Progenitor cell of endocrine pancreas (in vitro differentiated cells): ENCODE data around the gene SLC35E2B. TPM values are rescaled to one million over a fixed set of nuclear protein-coding genes. Genes with fewer than 3 reads are reported as not detected.
"Not testable (repeated sequence)": the region's sequence is repeated elsewhere in the genome, so short reads cannot be mapped to it uniquely, and the experiment has no call there.

ENCODE experiments used
- DNase-seq: peaks from one replicate; pipeline ENCODE4 v3.0.0; 2021; ENCODE audit warnings: low spot score; ENCODE audit not compliant: unreplicated experiment
- H3K27ac Mint-ChIP-seq: 2 replicates; pipeline ENCODE4 v1.8.0; 2021; ENCODE audit warnings: mild to moderate bottlenecking, moderate library complexity, mixed read lengths
- H3K27me3 Mint-ChIP-seq: 2 replicates; pipeline ENCODE4 v1.8.0; 2021; ENCODE audit warnings: mixed read lengths
- H3K36me3 Mint-ChIP-seq: 2 replicates; pipeline ENCODE4 v1.8.0; 2022; ENCODE audit warnings: mixed read lengths; ENCODE audit not compliant: insufficient read depth
- H3K4me1 Mint-ChIP-seq: 2 replicates; pipeline ENCODE4 v1.8.0; 2021; ENCODE audit warnings: low read depth, mixed read lengths
- H3K4me3 Mint-ChIP-seq: 2 replicates; pipeline ENCODE4 v1.8.0; 2021; ENCODE audit warnings: low read depth, mild to moderate bottlenecking, moderate library complexity, mixed read lengths
- H3K9me3 Mint-ChIP-seq: 2 replicates; pipeline ENCODE4 v1.8.0; 2021; ENCODE audit warnings: low read depth, mixed read lengths
- CTCF ChIP-seq: fragments of 200-600 bp; sonication (generic); IDR thresholded peaks from one replicate; pipeline ENCODE4 v1.5.0; 2021; ENCODE audit warnings: antibody characterized with exemption, mild to moderate bottlenecking; ENCODE audit not compliant: unreplicated experiment
- total RNA-seq: library from RNA; stranded (reverse); gene quantifications from 2 replicates; pipeline ENCODE4 v1.2.1, GENCODE V29; 2021

SLC35E2B gene
- total RNA-seq, 1 donor from 2014 or later: 123 TPM

GRCh38 chr1:1678581-1679380 is 13.8 kb downstream of the SLC35E2B start:
- Mint-ChIP-seq H3K9me3 (no peaks in the 10 kb centered on the region), H3K27ac (peak overlapping the region; percentile 84), H3K4me1 (peaks cover 9% of the 10 kb centered on the region), H3K4me3 (no peak overlapping the region), H3K27me3 (no peaks in the 10 kb centered on the region), H3K36me3 (peaks cover 4% of the 10 kb centered on the region)
- TF ChIP-seq CTCF: peak; percentile 34
- DNase-seq: no peak

- no peak for DNase-seq
- TF ChIP-seq CTCF: no peak
- Mint-ChIP-seq H3K4me1 (peaks cover 5% of the 10 kb centered on the region), H3K27me3 (no peaks in the 10 kb centered on the region), H3K36me3 (peaks cover 4% of the 10 kb centered on the region), H3K27ac (peak overlapping the region; percentile 84), H3K4me3 (no peak overlapping the region), H3K9me3 (no peaks in the 10 kb centered on the region)
These were observed 14.6 kb downstream of the SLC35E2B start for GRCh38 chr1:1677718-1678580.

GRCh38 chr1:1676087-1676486 is 16.5 kb downstream of the SLC35E2B start:
- not testable (repeated sequence) for H3K27ac Mint-ChIP-seq, H3K9me3 Mint-ChIP-seq, H3K27me3 Mint-ChIP-seq, DNase-seq, H3K4me1 Mint-ChIP-seq, H3K4me3 Mint-ChIP-seq, H3K36me3 Mint-ChIP-seq

GRCh38 chr1:1675218-1675617 is 17.4 kb downstream of the SLC35E2B start:
- not testable (repeated sequence) for DNase-seq, H3K9me3 Mint-ChIP-seq, H3K27ac Mint-ChIP-seq, H3K4me1 Mint-ChIP-seq, H3K4me3 Mint-ChIP-seq, H3K27me3 Mint-ChIP-seq, H3K36me3 Mint-ChIP-seq

GRCh38 chr1:1674806-1675205 is 17.8 kb downstream of the SLC35E2B start:
- not testable (repeated sequence) for H3K9me3 Mint-ChIP-seq, H3K36me3 Mint-ChIP-seq

GRCh38 chr1:1672181-1672965 is 20.2 kb downstream of the SLC35E2B start:
- no peak for TF ChIP-seq CTCF
- no peaks in the 10 kb centered on the region for H3K9me3 Mint-ChIP-seq
- no peak overlapping the region for H3K4me3 Mint-ChIP-seq
- H3K27me3 Mint-ChIP-seq: no peaks in the 10 kb centered on the region
- H3K4me1 Mint-ChIP-seq: no peaks in the 10 kb centered on the region
- H3K27ac Mint-ChIP-seq: no peak overlapping the region
- DNase-seq: no peak
- peaks cover 7% of the 10 kb centered on the region for H3K36me3 Mint-ChIP-seq

More at GRCh38 chr1:1674806-1675205, 17.8 kb downstream of the SLC35E2B start:
- DNase-seq, H3K4me3 Mint-ChIP-seq, H3K27ac Mint-ChIP-seq, H3K4me1 Mint-ChIP-seq, H3K27me3 Mint-ChIP-seq: not testable (repeated sequence)
